SH-SY5Y (cell line): Measurements from ENCODE around the gene AMHR2.

Experiments used
- GATA2 ChIP-seq: IDR thresholded peaks from 2 replicates; pipeline ENCODE4 v1.6.1; 2011; ENCODE audit warnings: mild to moderate bottlenecking, low read depth, low read length
- GATA3 ChIP-seq: IDR thresholded peaks from 2 replicates; pipeline ENCODE4 v1.6.1; 2011; ENCODE audit warnings: low read depth, mild to moderate bottlenecking, low read length, moderate library complexity

- TF ChIP-seq GATA2 = no peak
- no peak for TF ChIP-seq GATA3
Observed at GRCh38 chr12:53479331-53479730, 55.7 kb downstream of the AMHR2 start.
